HG03095 (cell line): ENCODE measurements around the gene PUM2.
A peak's percentile ranks its signal among the peaks of the same experiment; 100 is the strongest.
"Not testable (repeated sequence)": the region's sequence is repeated elsewhere in the genome, so short reads cannot be mapped to it uniquely, and the experiment has no call there.

Experiments used
- ATAC-seq: cut with Tn5 transposase; IDR thresholded peaks from one replicate; pipeline ENCODE4 v1.9.1; 2021; ENCODE audit warnings: moderate library complexity; ENCODE audit not compliant: unreplicated experiment

The PUM2 gene

GRCh38 chr2:20240291-20240690 lies 110.4 kb downstream of the PUM2 start:
- ATAC-seq = not testable (repeated sequence)

- no peak for ATAC-seq
These were observed 114.1 kb downstream of the PUM2 start for GRCh38 chr2:20236496-20236895.

- ATAC-seq = no peak
These were observed 114.9 kb downstream of the PUM2 start for GRCh38 chr2:20235655-20236305.

DNA sequence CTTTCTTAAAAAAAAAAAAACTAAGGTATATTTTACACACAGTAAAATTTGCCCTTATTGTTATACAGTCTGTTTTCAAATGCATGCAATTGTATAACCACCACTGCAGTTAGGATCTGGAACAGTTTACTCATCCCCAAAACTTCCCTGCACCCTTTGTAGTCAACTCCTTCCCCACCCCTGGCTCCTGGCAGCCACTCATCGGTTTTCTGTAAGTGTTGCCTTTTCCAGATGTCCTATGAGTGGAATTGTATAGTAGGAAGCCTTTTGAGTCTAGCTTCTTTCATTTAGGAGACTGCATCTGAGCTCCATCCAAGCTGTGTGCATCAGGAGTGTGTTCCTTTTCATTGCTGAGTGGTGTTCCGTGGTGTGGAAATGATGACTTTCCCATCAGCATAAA lies 116.0 kb downstream of the PUM2 start:
- not testable (repeated sequence) for ATAC-seq

DNA sequence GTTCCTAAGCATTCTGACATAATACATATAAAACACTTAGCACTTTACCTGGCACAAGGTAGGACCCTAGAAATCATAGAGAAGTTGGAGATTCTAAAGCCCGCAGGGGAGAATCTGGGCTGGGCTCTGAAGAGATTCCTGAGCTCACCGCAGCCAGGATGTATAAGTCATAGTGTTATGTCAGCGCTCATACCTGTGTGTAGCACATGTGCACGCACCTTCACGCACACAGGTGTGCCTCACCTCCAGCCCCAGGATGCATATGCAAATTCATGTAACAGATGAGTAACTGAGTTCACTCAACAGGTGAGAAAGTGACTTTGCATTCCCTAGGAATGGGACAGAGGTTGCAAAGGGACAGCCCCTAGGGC lies 117.8 kb downstream of the PUM2 start:
- no peak for ATAC-seq

- ATAC-seq = no peak
These were observed 119.0 kb downstream of the PUM2 start for GRCh38 chr2:20231598-20232026.

DNA sequence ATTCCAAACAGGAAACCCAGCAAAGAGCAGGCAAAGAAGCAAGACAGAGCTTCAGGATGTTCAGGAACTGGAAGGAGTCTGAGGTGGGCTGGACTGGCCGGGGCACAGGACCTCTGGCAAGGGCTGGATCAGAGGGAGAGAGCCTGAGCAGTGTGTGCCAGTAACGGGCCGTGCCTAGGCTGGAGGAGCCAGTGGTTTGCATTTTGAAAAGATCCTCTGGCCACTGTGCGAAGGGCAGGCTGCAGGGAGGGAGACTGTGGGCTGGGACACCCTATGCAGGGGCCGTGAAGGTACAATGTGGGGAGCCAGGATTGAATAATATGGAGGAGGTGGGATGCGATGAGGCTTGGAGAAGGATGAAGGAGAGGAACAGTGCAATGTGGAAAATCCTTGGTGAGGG lies 119.5 kb downstream of the PUM2 start:
- ATAC-seq = no peak

DNA sequence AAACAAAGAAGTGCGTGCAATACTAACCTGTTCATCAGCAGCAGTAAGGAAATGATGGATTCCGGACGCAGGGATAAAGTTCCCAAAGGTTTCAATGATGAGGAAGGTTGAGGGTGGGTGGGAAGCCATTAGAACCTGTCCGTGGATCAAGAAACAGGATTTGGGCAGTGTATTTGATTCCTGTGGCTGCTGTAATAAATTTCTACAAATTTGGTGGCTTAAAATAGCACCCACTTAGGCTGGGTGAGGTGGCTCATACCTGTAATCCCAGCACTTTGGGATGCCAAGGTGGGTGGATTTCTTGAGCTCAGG lies 120.6 kb downstream of the PUM2 start:
- ATAC-seq = no peak

- no peak for ATAC-seq
These were observed 121.1 kb downstream of the PUM2 start for GRCh38 chr2:20229322-20230113.

DNA sequence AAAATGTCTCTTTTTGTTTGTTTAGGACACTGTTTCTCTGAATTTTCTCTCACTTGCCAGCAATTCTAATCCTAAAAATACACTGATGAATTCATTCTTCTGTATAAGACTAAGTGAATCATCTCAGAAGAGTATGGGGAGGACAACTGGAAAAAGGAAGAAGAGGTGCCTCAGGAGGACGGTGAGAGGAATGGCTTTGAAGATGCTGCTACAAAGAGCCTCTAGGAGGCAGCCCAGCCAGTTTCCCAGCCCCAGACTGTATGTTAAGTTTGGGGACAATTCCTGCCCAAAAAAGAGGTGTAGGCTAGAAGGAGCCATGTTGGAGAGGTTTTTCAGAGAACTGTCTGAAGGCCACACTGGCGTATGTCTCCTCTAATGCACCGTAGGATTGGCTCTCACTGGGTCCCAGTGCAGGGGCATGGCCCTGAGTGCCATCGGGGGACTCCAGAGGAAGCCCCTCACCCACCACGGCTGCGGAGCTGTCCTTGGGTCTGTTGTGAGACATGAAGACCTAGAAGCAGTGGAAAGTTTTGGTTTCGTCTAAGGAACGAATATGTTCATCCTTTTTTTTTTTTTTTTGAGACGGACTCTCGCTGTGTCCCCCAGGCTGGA lies 122.6 kb downstream of the PUM2 start:
- ATAC-seq = no peak

DNA sequence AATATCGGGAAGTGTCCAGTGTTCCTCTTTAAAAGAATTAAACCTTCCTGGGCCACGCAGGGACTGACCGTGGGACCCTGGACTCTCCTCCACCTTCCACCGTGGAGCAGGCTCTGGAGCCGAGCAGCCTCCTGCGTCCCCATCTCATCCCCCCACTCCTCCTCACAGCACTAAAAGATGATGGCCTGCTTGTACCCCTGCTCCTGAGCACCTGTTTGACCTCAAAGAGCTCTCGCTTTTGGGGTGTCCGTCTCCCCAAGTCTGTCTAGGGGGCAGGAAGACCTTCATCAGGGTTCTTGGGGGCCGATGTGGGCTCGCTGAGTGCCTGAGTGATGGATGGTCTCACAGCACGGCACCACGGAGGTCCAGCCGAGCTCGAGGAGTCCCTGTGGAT lies 124.5 kb downstream of the PUM2 start:
- no peak for ATAC-seq

DNA sequence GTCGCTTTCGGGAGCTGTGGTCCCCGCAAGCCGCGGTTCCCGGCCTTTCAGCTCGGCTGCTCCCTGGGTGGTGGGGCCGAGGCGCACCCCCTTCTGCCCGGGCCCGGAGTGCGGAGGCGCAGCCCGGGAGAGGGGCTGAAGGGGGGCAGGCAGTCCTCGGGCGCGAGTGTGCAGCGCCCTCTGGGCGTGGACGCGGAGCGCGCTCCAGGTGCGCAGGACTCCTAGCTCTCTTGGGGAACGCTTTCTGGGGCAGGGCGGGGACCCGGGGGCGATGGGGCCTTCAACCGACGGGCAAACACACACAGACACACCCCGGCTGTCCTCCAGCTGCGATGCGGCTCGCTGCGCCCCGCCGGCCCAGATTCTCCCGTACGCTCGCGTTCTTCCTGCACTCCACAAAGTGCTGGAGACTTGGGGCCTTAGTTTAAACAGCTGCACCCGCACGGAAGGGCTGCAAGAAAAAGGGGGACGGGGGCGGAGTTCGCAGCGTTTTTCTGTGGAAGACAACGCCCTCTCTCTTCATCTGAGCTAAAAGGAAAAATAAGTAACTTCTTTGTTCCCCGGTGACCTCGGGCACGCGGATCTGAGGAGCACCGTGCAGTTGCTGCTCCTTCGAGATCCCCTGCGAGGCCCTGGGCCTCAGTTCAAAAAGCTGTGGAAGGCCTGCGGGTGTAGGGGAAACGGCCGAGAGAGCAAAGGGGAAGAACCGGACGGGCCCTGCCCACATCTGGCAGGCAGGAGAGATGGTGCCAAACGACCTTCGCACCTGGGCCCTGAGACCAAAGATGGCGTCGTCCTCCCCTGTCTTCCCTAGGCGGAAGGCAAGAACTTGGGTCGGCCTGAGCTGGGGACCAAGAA lies 125.1 kb downstream of the PUM2 start:
- ATAC-seq = peak; percentile 60

- ATAC-seq = peak; percentile 11
These were observed 125.8 kb downstream of the PUM2 start, which contains the start of gene SDC1 for GRCh38 chr2:20224716-20225293. TSS of gene SDC1 (minus strand) at chr2:20225130. CDS start at chr2:20224867, 263 bp downstream.

- ATAC-seq = peak; percentile 22
These were observed 126.4 kb downstream of the PUM2 start for GRCh38 chr2:20224164-20224715.

DNA sequence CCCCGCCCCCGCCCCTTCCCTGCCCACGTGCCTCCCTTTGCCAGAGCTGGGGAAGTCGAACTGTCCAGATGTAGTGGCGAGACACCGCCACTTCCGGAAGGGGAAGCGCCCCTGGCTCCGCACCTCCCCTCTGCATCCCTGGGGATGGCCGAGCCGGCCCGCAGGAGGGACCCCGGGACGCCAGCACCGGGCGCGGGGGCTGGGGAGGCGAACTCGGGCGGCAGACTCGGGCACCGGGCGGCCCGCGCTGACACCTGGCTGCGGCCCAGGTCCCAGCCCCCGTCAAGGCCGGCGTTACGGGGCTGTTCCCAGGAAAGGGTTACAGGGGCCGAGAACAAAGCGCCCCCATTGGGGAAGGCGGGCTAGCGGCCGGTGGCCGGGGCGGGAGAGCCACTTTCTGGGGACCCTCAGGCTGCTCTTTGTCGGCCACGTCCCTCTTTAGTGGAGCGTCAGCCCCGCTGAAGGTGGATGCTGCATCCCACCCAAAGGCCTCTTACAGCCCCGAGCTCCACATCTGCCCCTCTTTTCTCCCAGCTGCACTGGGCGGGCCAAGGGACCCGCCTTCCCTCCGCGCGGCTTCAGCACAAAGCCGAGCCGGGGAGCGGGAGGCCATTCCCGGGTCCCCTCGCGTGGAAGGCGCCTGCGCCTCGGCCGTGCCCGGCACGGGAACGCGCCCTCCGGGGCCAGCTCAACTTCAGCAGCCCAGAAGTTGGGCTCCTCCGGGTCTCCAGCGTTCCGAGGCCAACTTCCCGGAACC lies 127.1 kb downstream of the PUM2 start:
- ATAC-seq = peak; percentile 18

- ATAC-seq = no peak
These were observed 127.8 kb downstream of the PUM2 start for GRCh38 chr2:20222769-20223406.

GRCh38 chr2:20222014-20222768 lies 128.5 kb downstream of the PUM2 start:
- no peak for ATAC-seq

DNA sequence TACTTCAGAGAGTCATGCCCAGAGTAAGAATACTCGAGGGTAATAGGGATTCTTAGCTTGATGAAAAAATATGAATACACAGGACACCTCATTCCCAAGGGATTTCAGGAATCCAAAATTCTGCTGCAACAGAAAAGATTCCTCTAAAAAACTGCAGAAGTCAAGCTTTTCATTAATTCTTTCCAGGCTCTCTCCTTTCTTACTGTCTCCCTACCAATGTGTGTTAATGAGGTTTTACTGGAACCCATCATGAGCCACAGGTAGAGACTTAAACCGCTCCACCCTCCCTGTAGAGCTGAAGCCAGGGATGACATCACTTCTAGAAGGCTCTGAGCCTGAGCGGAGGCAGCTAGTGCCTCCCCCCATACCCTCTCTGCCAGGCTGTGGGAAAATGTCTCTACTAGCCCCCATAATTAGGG lies 129.1 kb downstream of the PUM2 start:
- ATAC-seq = no peak
